GM12878 (cell line): ENCODE measurements around the gene EYS. TPM values are rescaled to one million over a fixed set of nuclear protein-coding genes. Genes with fewer than 3 reads are reported as not detected.

Experiments
- ATAC-seq: fragments of 200-7000 bp; cut with Tn5 transposase; 3 replicates; pipeline ENCODE4 v1.9.1; 2020; ENCODE audit warnings: mild to moderate bottlenecking, moderate library complexity
- BruUV-seq: library from RNA; stranded (reverse); fragments of 400-500 nt; replicated peaks from 2 replicates; lab custom pipeline; 2021; lab: Mats Ljungman, UMichigan
- CTCF ChIA-PET: fragments of 300-600 bp; sonication (Branson Sonifier 250); formaldehyde crosslinking; extraction: SDS; loops from one replicate; lab custom pipeline; 2021; ENCODE audit warnings: inconsistent platforms; lab: Yijun Ruan, JAX
- POLR2A ChIA-PET: fragments of 350-600 bp; formaldehyde crosslinking; extraction: SDS; loops from one replicate; lab custom pipeline; 2021; ENCODE audit warnings: inconsistent platforms; lab: Charles Lee
- RAD21 ChIA-PET: fragments of 300-600 bp; sonication (Branson Sonifier 250); formaldehyde crosslinking; loops from one replicate; lab custom pipeline; 2023; ENCODE audit warnings: antibody characterized with exemption; ENCODE audit not compliant: unreplicated experiment; lab: Charles Lee
- SMC1A ChIA-PET: fragments of 300-600 bp; sonication (Branson Sonifier 250); formaldehyde crosslinking; loops from one replicate; lab custom pipeline; 2023; ENCODE audit not compliant: unreplicated experiment, uncharacterized antibody; lab: Charles Lee
- DNase-seq: peaks from one replicate; pipeline ENCODE4 v3.0.0-alpha.2; 2011; ENCODE audit warnings: low read depth, low spot score
- FAIRE-seq: peaks from 3 replicates; lab custom pipeline; 2011; peaks lifted over from hg19 to GRCh38; lab: Jason Lieb, UNC
- H2AFZ ChIP-seq: 2 replicates; pipeline ENCODE4 v1.6.0; 2011; ENCODE audit warnings: low read depth, low read length, control low read depth; ENCODE audit not compliant: control insufficient read depth
- H3K27ac ChIP-seq: 2 replicates; pipeline ENCODE4 v1.5.1; 2011; ENCODE audit warnings: control low read depth; ENCODE audit not compliant: control insufficient read depth, insufficient read depth
- H3K27me3 ChIP-seq, 2 experiments: replicated peaks in 1 of 2; 2 replicates each; pipeline versions ENCODE4 v1.6.0 to v1.6.1; 2011; ENCODE audit warnings: low read length in 1 of 2; ENCODE audit not compliant: control insufficient read depth in 2 of 2, insufficient read depth in 2 of 2
- H3K36me3 ChIP-seq, 2 experiments: 2 replicates each; pipeline ENCODE4 v1.5.1; 2011; ENCODE audit warnings: low read length in 1 of 2; ENCODE audit not compliant: control insufficient read depth in 2 of 2, insufficient read depth in 2 of 2
- H3K4me1 ChIP-seq: 2 replicates; pipeline ENCODE4 v1.6.1; 2011; ENCODE audit warnings: mild to moderate bottlenecking, low read length, moderate library complexity, mixed read lengths; ENCODE audit not compliant: control insufficient read depth, insufficient read depth
- H3K4me2 ChIP-seq: 2 replicates; pipeline ENCODE4 v1.6.0; 2011; ENCODE audit warnings: control low read depth; ENCODE audit not compliant: control insufficient read depth, insufficient read depth
- H3K4me3 ChIP-seq: fragments of 200-600 bp; sonication (generic); 2 replicates; pipeline ENCODE4 v1.5.1; 2016
- H3K79me2 ChIP-seq: 2 replicates; pipeline ENCODE4 v1.6.0; 2011; ENCODE audit warnings: low read length; ENCODE audit not compliant: control insufficient read depth, insufficient read depth
- H3K9ac ChIP-seq: 2 replicates; pipeline ENCODE4 v1.8.0; 2011; ENCODE audit warnings: low read length, control low read depth, mixed read lengths; ENCODE audit not compliant: control insufficient read depth, insufficient read depth
- H3K9me3 ChIP-seq: replicated peaks from 3 replicates; pipeline ENCODE4 v1.5.1; 2011; ENCODE audit warnings: mild to moderate bottlenecking, low read length; ENCODE audit not compliant: control insufficient read depth, insufficient read depth
- H4K20me1 ChIP-seq: 2 replicates; pipeline ENCODE4 v1.6.0; 2011; ENCODE audit not compliant: control insufficient read depth, insufficient read depth
- EGR1 ChIP-seq, 2 experiments: IDR thresholded peaks; 1 replicate in 1 of 2; 2 replicates in 1 of 2; pipeline ENCODE4 v1.6.1; 2011 to 2012; ENCODE audit warnings: low read depth in 2 of 2, low read length in 2 of 2, borderline replicate concordance in 1 of 2, mild to moderate bottlenecking in 1 of 2, moderate library complexity in 1 of 2
- FOXK2 ChIP-seq: fragments of 450-650 bp; IDR thresholded peaks from 2 replicates; pipeline ENCODE4 v1.6.1; 2017; ENCODE audit warnings: mild to moderate bottlenecking, moderate library complexity
- IKZF1 ChIP-seq: fragments of 450-650 bp; conservative IDR thresholded peaks from 2 replicates; pipeline ENCODE4 v1.6.1; 2017; ENCODE audit warnings: antibody characterized with exemption, mild to moderate bottlenecking
- JUNB ChIP-seq: IDR thresholded peaks from 2 replicates; pipeline ENCODE4 v1.6.1; 2016; ENCODE audit warnings: antibody characterized with exemption, mild to moderate bottlenecking
- MEF2B ChIP-seq: fragments of 450-650 bp; IDR thresholded peaks from 2 replicates; pipeline ENCODE4 v1.6.1; 2018; ENCODE audit warnings: mild to moderate bottlenecking, moderate library complexity; ENCODE audit not compliant: partially characterized antibody, poor library complexity, severe bottlenecking
- NFYB ChIP-seq: IDR thresholded peaks from 2 replicates; pipeline ENCODE4 v1.6.1; 2011; ENCODE audit warnings: low read depth, mild to moderate bottlenecking, low read length, improper control_type of control experiment, moderate library complexity; ENCODE audit not compliant: insufficient read depth
- PML ChIP-seq: IDR thresholded peaks from 2 replicates; pipeline ENCODE4 v1.6.1; 2012; ENCODE audit warnings: low read length, inconsistent platforms
- RFX5 ChIP-seq: IDR thresholded peaks from 2 replicates; pipeline ENCODE4 v1.6.1; 2011; ENCODE audit warnings: low read depth, low read length, improper control_type of control experiment
- SRF ChIP-seq, 2 experiments: IDR thresholded peaks; 2 replicates each; pipeline ENCODE4 v1.6.1; 2011; ENCODE audit warnings: low read depth in 2 of 2, low read length in 2 of 2, mild to moderate bottlenecking in 1 of 2, moderate library complexity in 1 of 2
- TCF3 ChIP-seq: IDR thresholded peaks from 2 replicates; pipeline ENCODE4 v1.6.1; 2012; ENCODE audit warnings: low read depth, mild to moderate bottlenecking, low read length, borderline replicate concordance; ENCODE audit not compliant: insufficient read depth
- ZNF207 ChIP-seq: fragments of 450-650 bp; IDR thresholded peaks from 2 replicates; pipeline ENCODE4 v1.6.1; 2014; ENCODE audit warnings: antibody characterized with exemption, mild to moderate bottlenecking, borderline replicate concordance
- ZZZ3 ChIP-seq: IDR thresholded peaks from 2 replicates; pipeline ENCODE4 v1.6.1; 2011; ENCODE audit warnings: low read depth; ENCODE audit not compliant: control insufficient read depth, insufficient read length
- WGBS: methylation state at CpG from one replicate; pipeline ENCODE4 v1.1.6; 2016; ENCODE audit warnings: low lambda C conversion rate; ENCODE audit not compliant: insufficient replicate concordance, insufficient coverage; ENCODE audit errors: missing lambda C conversion rate; 5-methylcytosine and 5-hydroxymethylcytosine counted together
- in situ Hi-C: fragments of 300-500 bp; cut with MboI; formaldehyde crosslinking; loops from 9 replicates; pipeline ENCODE4 v1.14.3; 2018; ENCODE audit warnings: mixed read lengths
- intact Hi-C: fragments of 100-400 bp; cut with micrococcal nuclease; formaldehyde crosslinking; loops from one replicate; pipeline ENCODE4 v1.14.2; 2022; ENCODE audit not compliant: unreplicated experiment
- polyA plus RNA-seq, 11 experiments: library from polyadenylated mRNA; depleted of rRNA in 4 of 11; unstranded in 6 of 11; stranded (reverse) in 5 of 11; fragments of >200 nt; fragmentation: Nextera tagmentation in 4 of 11; fragmentation: Illumina TruSeq in 1 of 11; extraction: Ambion mirVana in 4 of 11; extraction: Trizol in 1 of 11; gene quantifications; 1 replicate in 1 of 11; 2 replicates in 10 of 11; pipeline versions ENCODE4 v1.2.1 to v1.2.3, GENCODE V29; 2011 to 2016; ENCODE audit warnings: inconsistent platforms in 2 of 11, missing spikeins in 2 of 11, low read depth in 1 of 11
- total RNA-seq, 4 experiments: library from RNA; depleted of rRNA in 3 of 4; stranded (reverse); fragments of >200 nt in 3 of 4; fragmentation: Illumina TruSeq in 1 of 4; extraction: Trizol in 1 of 4; gene quantifications; 2 replicates each; pipeline versions ENCODE4 v1.2.1 to v1.2.3, GENCODE V29; 2013 to 2021
- TF ChIP-seq, protein P1 (sequence below): fragments of 450-650 bp; formaldehyde crosslinking; IDR thresholded peaks from 2 replicates; pipeline ENCODE4 v1.4.0; 2020; ENCODE audit warnings: mild to moderate bottlenecking, moderate library complexity
- TF ChIP-seq, protein P2 (sequence below): fragments of 450-650 bp; IDR thresholded peaks from 2 replicates; pipeline ENCODE4 v1.6.1; 2018; ENCODE audit warnings: borderline replicate concordance, mild to moderate bottlenecking; ENCODE audit not compliant: partially characterized antibody
- TF ChIP-seq, protein P3 (sequence below): fragments of 450-650 bp; IDR thresholded peaks from 2 replicates; pipeline ENCODE4 v1.6.1; 2014; ENCODE audit warnings: mild to moderate bottlenecking
- TF ChIP-seq, protein P4 (sequence below): fragments of 150-350 bp; IDR thresholded peaks from 2 replicates; pipeline ENCODE4 v1.6.1; 2014; ENCODE audit warnings: mild to moderate bottlenecking, low read depth, low read length

Gene EYS
- total and polyA plus RNA-seq, 10 of the 15 experiments (the other 5 are each of a cell fraction or from before 2014, with no cell fraction given): under 0.01 to 0.14 (median 0.02) TPM; not detected in 1

DNA sequence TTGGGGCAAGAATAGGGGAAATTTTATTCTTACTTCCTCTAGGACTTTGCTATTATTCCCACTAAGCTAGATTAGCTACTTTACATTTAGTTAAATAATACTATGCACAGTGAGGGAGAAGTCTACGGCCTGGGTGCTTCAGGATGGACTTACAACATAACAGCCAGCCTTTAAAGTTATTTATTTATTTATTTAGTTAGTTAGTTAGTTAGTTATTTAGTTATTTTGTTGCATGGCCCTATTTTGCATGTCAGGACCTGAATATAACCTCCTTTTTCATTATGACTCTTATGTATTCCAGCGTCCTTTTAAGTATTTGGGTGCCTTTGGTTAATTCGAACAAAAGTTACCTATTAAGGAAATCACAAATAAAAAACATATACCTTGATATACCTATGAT lies 238.7 kb downstream of the EYS start:
- WGBS: 1% methylated on average over 3 of the region's 3 CpGs
- no peaks in the 10 kb centered on the region for H3K36me3 ChIP-seq
- H3K27ac ChIP-seq: no peak overlapping the region
- DNase-seq (no peak), ATAC-seq (no peak), FAIRE-seq (no peak)
- in situ Hi-C loops (no loop called here), intact Hi-C loops (no loop called here)
- no peaks in the 10 kb centered on the region for H3K79me2 ChIP-seq
- H3K9ac ChIP-seq: no peak overlapping the region
- no peak overlapping the region for H3K4me3 ChIP-seq
- H4K20me1 ChIP-seq: no peaks in the 10 kb centered on the region
- RAD21 ChIA-PET: no interaction called here
- POLR2A ChIA-PET: no interaction called here
- CTCF ChIA-PET: no interaction called here
- no peak overlapping the region for H3K4me2 ChIP-seq
- H3K4me1 ChIP-seq: no peaks in the 10 kb centered on the region
- H3K9me3 ChIP-seq: no peaks in the 10 kb centered on the region
- no peak overlapping the region for H2AFZ ChIP-seq
- no TSS peak for BruUV-seq
- SMC1A ChIA-PET: no interaction called here
- H3K27me3 ChIP-seq: no peaks in the 10 kb centered on the region
- TF ChIP-seq, protein P1, sequence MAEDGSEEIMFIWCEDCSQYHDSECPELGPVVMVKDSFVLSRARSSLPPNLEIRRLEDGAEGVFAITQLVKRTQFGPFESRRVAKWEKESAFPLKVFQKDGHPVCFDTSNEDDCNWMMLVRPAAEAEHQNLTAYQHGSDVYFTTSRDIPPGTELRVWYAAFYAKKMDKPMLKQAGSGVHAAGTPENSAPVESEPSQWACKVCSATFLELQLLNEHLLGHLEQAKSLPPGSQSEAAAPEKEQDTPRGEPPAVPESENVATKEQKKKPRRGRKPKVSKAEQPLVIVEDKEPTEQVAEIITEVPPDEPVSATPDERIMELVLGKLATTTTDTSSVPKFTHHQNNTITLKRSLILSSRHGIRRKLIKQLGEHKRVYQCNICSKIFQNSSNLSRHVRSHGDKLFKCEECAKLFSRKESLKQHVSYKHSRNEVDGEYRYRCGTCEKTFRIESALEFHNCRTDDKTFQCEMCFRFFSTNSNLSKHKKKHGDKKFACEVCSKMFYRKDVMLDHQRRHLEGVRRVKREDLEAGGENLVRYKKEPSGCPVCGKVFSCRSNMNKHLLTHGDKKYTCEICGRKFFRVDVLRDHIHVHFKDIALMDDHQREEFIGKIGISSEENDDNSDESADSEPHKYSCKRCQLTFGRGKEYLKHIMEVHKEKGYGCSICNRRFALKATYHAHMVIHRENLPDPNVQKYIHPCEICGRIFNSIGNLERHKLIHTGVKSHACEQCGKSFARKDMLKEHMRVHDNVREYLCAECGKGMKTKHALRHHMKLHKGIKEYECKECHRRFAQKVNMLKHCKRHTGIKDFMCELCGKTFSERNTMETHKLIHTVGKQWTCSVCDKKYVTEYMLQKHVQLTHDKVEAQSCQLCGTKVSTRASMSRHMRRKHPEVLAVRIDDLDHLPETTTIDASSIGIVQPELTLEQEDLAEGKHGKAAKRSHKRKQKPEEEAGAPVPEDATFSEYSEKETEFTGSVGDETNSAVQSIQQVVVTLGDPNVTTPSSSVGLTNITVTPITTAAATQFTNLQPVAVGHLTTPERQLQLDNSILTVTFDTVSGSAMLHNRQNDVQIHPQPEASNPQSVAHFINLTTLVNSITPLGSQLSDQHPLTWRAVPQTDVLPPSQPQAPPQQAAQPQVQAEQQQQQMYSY (CRISPR knock-in tag): no peak
- TF ChIP-seq, protein P2, sequence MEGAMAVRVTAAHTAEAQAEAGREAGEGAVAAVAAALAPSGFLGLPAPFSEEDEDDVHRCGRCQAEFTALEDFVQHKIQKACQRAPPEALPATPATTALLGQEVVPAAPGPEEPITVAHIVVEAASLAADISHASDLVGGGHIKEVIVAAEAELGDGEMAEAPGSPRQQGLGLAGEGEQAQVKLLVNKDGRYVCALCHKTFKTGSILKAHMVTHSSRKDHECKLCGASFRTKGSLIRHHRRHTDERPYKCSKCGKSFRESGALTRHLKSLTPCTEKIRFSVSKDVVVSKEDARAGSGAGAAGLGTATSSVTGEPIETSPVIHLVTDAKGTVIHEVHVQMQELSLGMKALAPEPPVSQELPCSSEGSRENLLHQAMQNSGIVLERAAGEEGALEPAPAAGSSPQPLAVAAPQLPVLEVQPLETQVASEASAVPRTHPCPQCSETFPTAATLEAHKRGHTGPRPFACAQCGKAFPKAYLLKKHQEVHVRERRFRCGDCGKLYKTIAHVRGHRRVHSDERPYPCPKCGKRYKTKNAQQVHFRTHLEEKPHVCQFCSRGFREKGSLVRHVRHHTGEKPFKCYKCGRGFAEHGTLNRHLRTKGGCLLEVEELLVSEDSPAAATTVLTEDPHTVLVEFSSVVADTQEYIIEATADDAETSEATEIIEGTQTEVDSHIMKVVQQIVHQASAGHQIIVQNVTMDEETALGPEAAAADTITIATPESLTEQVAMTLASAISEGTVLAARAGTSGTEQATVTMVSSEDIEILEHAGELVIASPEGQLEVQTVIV: no peak
- no peak for TF ChIP-seq MEF2B
- TF ChIP-seq, protein P3, sequence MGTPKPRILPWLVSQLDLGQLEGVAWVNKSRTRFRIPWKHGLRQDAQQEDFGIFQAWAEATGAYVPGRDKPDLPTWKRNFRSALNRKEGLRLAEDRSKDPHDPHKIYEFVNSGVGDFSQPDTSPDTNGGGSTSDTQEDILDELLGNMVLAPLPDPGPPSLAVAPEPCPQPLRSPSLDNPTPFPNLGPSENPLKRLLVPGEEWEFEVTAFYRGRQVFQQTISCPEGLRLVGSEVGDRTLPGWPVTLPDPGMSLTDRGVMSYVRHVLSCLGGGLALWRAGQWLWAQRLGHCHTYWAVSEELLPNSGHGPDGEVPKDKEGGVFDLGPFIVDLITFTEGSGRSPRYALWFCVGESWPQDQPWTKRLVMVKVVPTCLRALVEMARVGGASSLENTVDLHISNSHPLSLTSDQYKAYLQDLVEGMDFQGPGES: no peak
- TF ChIP-seq, protein P4, sequence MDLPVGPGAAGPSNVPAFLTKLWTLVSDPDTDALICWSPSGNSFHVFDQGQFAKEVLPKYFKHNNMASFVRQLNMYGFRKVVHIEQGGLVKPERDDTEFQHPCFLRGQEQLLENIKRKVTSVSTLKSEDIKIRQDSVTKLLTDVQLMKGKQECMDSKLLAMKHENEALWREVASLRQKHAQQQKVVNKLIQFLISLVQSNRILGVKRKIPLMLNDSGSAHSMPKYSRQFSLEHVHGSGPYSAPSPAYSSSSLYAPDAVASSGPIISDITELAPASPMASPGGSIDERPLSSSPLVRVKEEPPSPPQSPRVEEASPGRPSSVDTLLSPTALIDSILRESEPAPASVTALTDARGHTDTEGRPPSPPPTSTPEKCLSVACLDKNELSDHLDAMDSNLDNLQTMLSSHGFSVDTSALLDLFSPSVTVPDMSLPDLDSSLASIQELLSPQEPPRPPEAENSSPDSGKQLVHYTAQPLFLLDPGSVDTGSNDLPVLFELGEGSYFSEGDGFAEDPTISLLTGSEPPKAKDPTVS: no peak
- TF ChIP-seq NFYB: no peak
- no peak for TF ChIP-seq RFX5
- no peak for TF ChIP-seq ZNF207
- no peak for TF ChIP-seq SRF (IDR thresholded peaks at IDR 0.05; ENCODE audit: low read depth in 2 of 2, low read length in 2 of 2)
- TF ChIP-seq JUNB: no peak
- TF ChIP-seq TCF3: no peak
- TF ChIP-seq FOXK2: no peak
- TF ChIP-seq ZZZ3: no peak
- no peak for TF ChIP-seq PML
- no peak for TF ChIP-seq IKZF1
- no peak for TF ChIP-seq EGR1 (IDR thresholded peaks at IDR 0.05; ENCODE audit: borderline replicate concordance in 1 of 2, low read depth in 2 of 2, low read length in 2 of 2)
